Activated CD4-positive, alpha-beta T cell treated with anti-CD3 and anti-CD28 coated beads for 36 hours (primary cell): ENCODE results near the gene WASF2. TPM values are rescaled to one million over a fixed set of nuclear protein-coding genes. Genes with fewer than 3 reads are reported as not detected.

Experiments used
- ATAC-seq: fragments of 200-7000 bp; cut with Tn5 transposase; one replicate; pipeline ENCODE4 v1.10.0; 2021; ENCODE audit warnings: mild to moderate bottlenecking, moderate library complexity
- CTCF ChIA-PET: fragments of 350-600 bp; sonication (Branson Sonifier 250); formaldehyde crosslinking; loops from one replicate; lab custom pipeline; 2021; ENCODE audit warnings: antibody characterized with exemption; lab: Charles Lee
- POLR2A ChIA-PET: fragments of 350-600 bp; sonication (Branson Sonifier 250); formaldehyde crosslinking; loops from one replicate; lab custom pipeline; 2021; ENCODE audit warnings: antibody characterized with exemption, inconsistent platforms; lab: Charles Lee
- DNase-seq: peaks from one replicate; pipeline ENCODE4 v3.0.0-alpha.2; 2020
- H3K27ac Mint-ChIP-seq: one replicate; pipeline ENCODE4 v1.8.0; 2021; ENCODE audit warnings: mixed read lengths
- H3K27me3 Mint-ChIP-seq: one replicate; pipeline ENCODE4 v1.8.0; 2021; ENCODE audit warnings: mixed read lengths
- H3K36me3 Mint-ChIP-seq: one replicate; pipeline ENCODE4 v1.8.0; 2021; ENCODE audit warnings: low read depth, mixed read lengths
- H3K4me1 Mint-ChIP-seq: one replicate; pipeline ENCODE4 v1.8.0; 2021; ENCODE audit warnings: mixed read lengths
- H3K4me3 Mint-ChIP-seq: one replicate; pipeline ENCODE4 v1.8.0; 2021; ENCODE audit warnings: mild to moderate bottlenecking, moderate library complexity, mixed read lengths
- H3K9me3 Mint-ChIP-seq: one replicate; pipeline ENCODE4 v1.8.0; 2021; ENCODE audit warnings: low read depth, mixed read lengths
- intact Hi-C, 2 experiments: fragments of 100-400 bp; cut with DNase I in 1 of 2; cut with micrococcal nuclease in 1 of 2; formaldehyde crosslinking; loops; one replicate each; pipeline versions ENCODE4 v1.14.2 to v1.15.1; 2022 to 2024; cut with DNase I, micrococcal nuclease
- total RNA-seq, 2 experiments: library from RNA; stranded (reverse); gene quantifications; one replicate each; pipeline ENCODE4 v1.2.3, GENCODE V29; 2021

The WASF2 gene
- total RNA-seq, 2 experiments from 2014 or later: 104 to 132 TPM

DNA sequence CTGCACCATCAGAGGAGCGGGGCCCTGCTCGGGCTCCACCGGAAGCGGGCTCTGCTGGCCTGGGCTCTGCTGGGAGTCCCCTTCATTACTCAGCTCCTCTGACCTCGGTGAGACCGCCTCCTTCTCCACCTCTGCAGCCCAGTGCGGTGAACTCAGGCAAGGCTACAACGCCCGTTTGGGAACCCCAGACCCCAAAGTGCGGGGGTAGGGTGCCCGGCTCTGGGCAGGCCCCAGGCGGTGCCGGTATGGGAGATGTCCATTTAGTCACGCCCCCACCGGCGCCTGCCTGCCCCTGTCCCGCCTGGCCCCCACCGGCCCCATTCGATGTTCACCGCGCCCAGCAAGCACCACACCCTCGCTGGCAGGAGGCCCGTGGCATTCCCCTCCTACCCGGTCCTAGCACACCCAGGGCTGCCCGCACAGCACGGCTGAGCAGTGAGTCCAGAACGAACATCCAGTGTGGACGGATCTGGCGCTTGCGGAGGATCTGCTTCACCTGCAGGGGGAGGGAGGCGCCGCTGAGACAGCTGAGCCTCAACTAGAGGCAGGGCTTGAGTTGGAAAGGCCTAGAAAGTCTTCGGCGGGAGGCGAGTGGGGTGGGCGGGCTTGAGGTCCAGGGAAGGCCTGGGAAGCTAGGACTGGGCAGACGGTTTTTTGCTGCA, 133.2 kb downstream of the WASF2 start:
- Mint-ChIP-seq H3K36me3 (peaks cover 2% of the 10 kb centered on the region), H3K9me3 (no peaks in the 10 kb centered on the region), H3K4me1 (peaks cover 40% of the 10 kb centered on the region), H3K4me3 (peak overlapping the region; percentile 64), H3K27ac (peak overlapping the region; percentile 73), H3K27me3 (no peaks in the 10 kb centered on the region)
- ChIA-PET CTCF (interaction anchor here (0.6 to 3.8 kb wide), 29 partner anchors 8 to 1123 kb away, joined by 3 to 28 read pairs (median 4); partner anchors contain the start of genes CD164L2, MAP3K6 and SYTL1), POLR2A (interaction anchor here (1.0 to 1.1 kb wide), 2 partner anchors 10 to 202 kb away, joined by 3 read pairs; partner anchors contain the start of gene SLC9A1)
- ATAC-seq: peak; percentile 34
- intact Hi-C loops: loop anchor here (1.0 kb wide), 5 partner anchors 9 to 56 kb away; partner anchors contain the start of gene GPR3 (in 1 of the 2)
- DNase-seq: peak; percentile 39

DNA sequence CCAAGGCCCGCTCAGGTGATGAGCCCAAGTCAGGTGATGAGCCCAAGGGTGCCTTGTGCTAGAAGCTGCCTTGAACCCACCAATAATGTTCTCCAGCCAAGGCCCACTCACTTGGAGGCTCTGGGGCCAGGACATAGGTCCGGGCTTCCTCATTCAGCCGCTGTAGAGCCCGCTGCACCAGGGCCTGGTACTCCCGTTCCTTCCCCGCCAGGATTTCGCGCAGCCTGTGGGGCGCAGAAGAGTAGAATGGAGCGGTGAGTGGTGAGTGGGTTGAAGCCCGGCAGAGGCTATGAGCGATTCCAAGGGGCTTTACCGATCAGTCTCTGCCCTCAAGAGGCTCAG, 133.7 kb downstream of the WASF2 start:
- no peak overlapping the region for H3K27ac Mint-ChIP-seq
- H3K27me3 Mint-ChIP-seq: no peaks in the 10 kb centered on the region
- intact Hi-C loops: no loop called here
- POLR2A ChIA-PET: interaction anchor here (1.0 kb wide), 1 partner anchor 201 kb away, joined by 3 read pairs; the partner anchor contains the start of gene SLC9A1
- no peak for DNase-seq
- H3K4me3 Mint-ChIP-seq: peak overlapping the region; percentile 64
- H3K36me3 Mint-ChIP-seq: peaks cover 2% of the 10 kb centered on the region
- CTCF ChIA-PET: interaction anchor here (0.6 to 3.8 kb wide), 10 partner anchors 9 to 218 kb away, joined by 3 to 28 read pairs (median 4); partner anchors contain the start of genes MAP3K6 and SYTL1
- no peaks in the 10 kb centered on the region for H3K9me3 Mint-ChIP-seq
- ATAC-seq: no peak
- H3K4me1 Mint-ChIP-seq: peaks cover 40% of the 10 kb centered on the region

DNA sequence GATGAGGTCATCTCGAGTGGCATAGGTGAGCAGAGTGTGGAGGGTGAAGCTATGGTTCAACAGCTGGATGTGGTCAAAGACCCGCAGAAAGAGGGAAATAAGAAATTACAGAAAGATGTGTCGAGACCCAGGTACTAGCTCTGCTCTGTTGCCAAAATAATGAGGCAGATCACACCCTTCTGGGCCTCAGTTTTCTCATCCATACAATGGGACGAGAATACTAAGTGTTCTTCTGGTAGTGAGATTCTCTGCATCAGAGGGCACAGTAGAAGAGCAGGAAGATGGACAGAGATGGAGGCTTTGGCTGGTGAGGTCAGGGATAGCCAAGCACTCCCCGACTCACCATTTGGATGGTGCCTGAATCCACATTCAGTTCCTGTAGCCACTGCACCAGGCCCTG, 134.3 kb downstream of the WASF2 start:
- intact Hi-C loops: no loop called here
- peak overlapping the region; percentile 64 for H3K4me3 Mint-ChIP-seq
- ChIA-PET POLR2A (interaction anchor here (1.0 kb wide), 1 partner anchor 201 kb away, joined by 3 read pairs; the partner anchor contains the start of gene SLC9A1), CTCF (interaction anchor here (0.6 to 3.8 kb wide), 9 partner anchors 9 to 201 kb away, joined by 3 to 28 read pairs (median 4); partner anchors contain the start of genes MAP3K6 and SYTL1)
- peaks cover 40% of the 10 kb centered on the region for H3K4me1 Mint-ChIP-seq
- no peak for ATAC-seq
- peaks cover 2% of the 10 kb centered on the region for H3K36me3 Mint-ChIP-seq
- H3K27me3 Mint-ChIP-seq: no peaks in the 10 kb centered on the region
- no peak for DNase-seq
- no peaks in the 10 kb centered on the region for H3K9me3 Mint-ChIP-seq
- H3K27ac Mint-ChIP-seq: no peak overlapping the region

Other genes with a start within 250 kb of the WASF2 start
- gene TMEM222, start 168.0 kb downstream of the WASF2 start, total RNA-seq: 10 to 100 TPM; 27.5 to 31.2 TPM
- gene SYTL1, start 148.1 kb downstream of the WASF2 start, total RNA-seq: 10 to 100 TPM; 21.4 to 26.1 TPM
- gene MAP3K6, start 123.2 kb downstream of the WASF2 start, total RNA-seq: 1 to 10 TPM; 6.5 to 8.8 TPM
- not detected for gene FCN3, start 115.3 kb downstream of the WASF2 start, total RNA-seq
- not detected for gene CD164L2, start 106.8 kb downstream of the WASF2 start, total RNA-seq
- 1 to 10 TPM; 1.1 to 1.3 TPM for gene GPR3, start 97.5 kb downstream of the WASF2 start, total RNA-seq
- 10 to 100 TPM; 10.3 to 12.1 TPM for gene AHDC1, start 114.0 kb upstream of the WASF2 start, total RNA-seq
- under 1 TPM in 1 of 2 experiments, not detected in 1; 0.11 TPM for gene FGR, start 145.0 kb upstream of the WASF2 start, total RNA-seq
- 10 to 100 TPM; 41.8 to 62.5 TPM for gene IFI6, start 182.0 kb upstream of the WASF2 start, total RNA-seq
- gene FAM76A, start 235.8 kb upstream of the WASF2 start, total RNA-seq: 1 to 10 TPM; 7.4 to 8.1 TPM